HepG2 (cell line): Measurements from ENCODE around the gene CLDN20. TPM values are rescaled to one million over a fixed set of nuclear protein-coding genes. Genes with fewer than 3 reads are reported as not detected.

Experiments used
- ATAC-seq: fragments of 200-7000 bp; cut with Tn5 transposase; 3 replicates; pipeline ENCODE4 v1.9.1; 2020; ENCODE audit warnings: mild to moderate bottlenecking, moderate library complexity
- BruUV-seq: library from RNA; stranded (reverse); fragments of 400-500 nt; replicated peaks from 2 replicates; lab custom pipeline; 2021; lab: Mats Ljungman, UMichigan
- CTCF ChIA-PET: fragments of 300-600 bp; formaldehyde crosslinking; extraction: SDS; loops from one replicate; lab custom pipeline; 2021; ENCODE audit warnings: low total read pairs, inconsistent platforms, low intra/inter-chr PET ratio; lab: Yijun Ruan, JAX
- POLR2A ChIA-PET: fragments of 350-600 bp; sonication (Branson Sonifier 250); formaldehyde crosslinking; loops from one replicate; lab custom pipeline; 2020; ENCODE audit warnings: antibody characterized with exemption, inconsistent platforms; lab: Yijun Ruan, JAX
- DNase-seq: peaks from one replicate; pipeline ENCODE4 v3.0.0-alpha.2; 2015; ENCODE audit warnings: low spot score
- FAIRE-seq: peaks from 3 replicates; lab custom pipeline; 2011; peaks lifted over from hg19 to GRCh38; lab: Jason Lieb, UNC
- H2AFZ ChIP-seq: one replicate; pipeline ENCODE4 v1.6.1; 2011; ENCODE audit warnings: low read length, inconsistent platforms
- H3K27ac ChIP-seq: fragments of 300-600 bp; 3 replicates; pipeline ENCODE4 v1.8.0; 2011; ENCODE audit warnings: mixed run types, mild to moderate bottlenecking, mixed read lengths, low read length, inconsistent platforms; ENCODE audit not compliant: insufficient read depth; ENCODE audit errors: extremely low read length
- H3K27me3 ChIP-seq, 2 experiments: fragments of 200-600 bp in 1 of 2; 2 replicates in 1 of 2; 3 replicates in 1 of 2; pipeline versions ENCODE4 v1.6.0 to v1.8.0; 2011; ENCODE audit warnings: low read length in 2 of 2, mild to moderate bottlenecking in 2 of 2, moderate library complexity in 2 of 2, inconsistent platforms in 1 of 2; ENCODE audit not compliant: insufficient read depth in 2 of 2, control insufficient read depth in 1 of 2
- H3K36me3 ChIP-seq, 2 experiments: fragments of 200-600 bp in 1 of 2; replicated peaks in 1 of 2; 2 replicates in 1 of 2; 3 replicates in 1 of 2; pipeline versions ENCODE4 v1.5.1 to v1.8.0; 2011; ENCODE audit warnings: low read length in 2 of 2, inconsistent platforms in 1 of 2; ENCODE audit not compliant: insufficient read depth in 2 of 2, control insufficient read depth in 1 of 2
- H3K4me1 ChIP-seq: 2 replicates; pipeline ENCODE4 v1.5.1; 2012; ENCODE audit warnings: low read length, inconsistent platforms; ENCODE audit not compliant: insufficient read depth
- H3K4me2 ChIP-seq: 2 replicates; pipeline ENCODE4 v1.6.0; 2011; ENCODE audit warnings: low read depth, low read length, inconsistent platforms
- H3K4me3 ChIP-seq, 3 experiments: fragments of 200-600 bp in 1 of 3; sonication (generic), shearing (Covaris generic) in 1 of 3; replicated peaks in 1 of 3; 2 replicates each; pipeline ENCODE4 v1.5.1; 2011 to 2016; ENCODE audit warnings: low read length in 3 of 3, inconsistent platforms in 2 of 3, low read depth in 2 of 3, mild to moderate bottlenecking in 2 of 3, control low read depth in 1 of 3, mixed read lengths in 1 of 3; ENCODE audit not compliant: insufficient read depth in 1 of 3
- H3K79me2 ChIP-seq: one replicate; pipeline ENCODE4 v1.6.1; 2011; ENCODE audit warnings: low read length, inconsistent platforms; ENCODE audit not compliant: insufficient read depth
- H3K9ac ChIP-seq: 2 replicates; pipeline ENCODE4 v1.6.0; 2011; ENCODE audit warnings: mild to moderate bottlenecking, low read depth, low read length, inconsistent platforms; ENCODE audit not compliant: insufficient read depth
- H3K9me3 ChIP-seq: 2 replicates; pipeline ENCODE4 v1.5.1; 2012; ENCODE audit warnings: mild to moderate bottlenecking, low read length
- H4K20me1 ChIP-seq: 2 replicates; pipeline ENCODE4 v1.6.0; 2011; ENCODE audit warnings: inconsistent platforms, mild to moderate bottlenecking, low read length, moderate library complexity; ENCODE audit not compliant: insufficient read depth
- KLF13 ChIP-seq: sonication (generic); formaldehyde crosslinking; IDR thresholded peaks from 2 replicates; pipeline ENCODE4 v1.4.0; 2020; ENCODE audit warnings: mild to moderate bottlenecking, missing genetic modification reagents
- POLR2G ChIP-seq: fragments of 200-400 bp; formaldehyde crosslinking; IDR thresholded peaks from 2 replicates; pipeline ENCODE4 v1.6.1; 2018; ENCODE audit warnings: mild to moderate bottlenecking, low read depth, low read length, moderate library complexity
- TBL1XR1 ChIP-seq: fragments of 150-350 bp; IDR thresholded peaks from 2 replicates; pipeline ENCODE4 v1.6.1; 2014; ENCODE audit warnings: borderline replicate concordance, low read length; ENCODE audit not compliant: partially characterized antibody
- THAP11 ChIP-seq: IDR thresholded peaks from 2 replicates; pipeline ENCODE4 v1.6.1; 2016; ENCODE audit warnings: missing biosample characterization, missing genetic modification reagents
- ZNF597 ChIP-seq: sonication (generic); formaldehyde crosslinking; IDR thresholded peaks from 2 replicates; pipeline ENCODE4 v1.5.0; 2020; ENCODE audit warnings: missing genetic modification reagents
- WGBS: methylation state at CpG from one replicate; pipeline ENCODE4 v1.1.6; 2017; ENCODE audit warnings: low lambda C conversion rate; 5-methylcytosine and 5-hydroxymethylcytosine counted together
- in situ Hi-C: cut with HindIII; loops from 2 replicates; pipeline ENCODE4 v1.10.0; 2017; ENCODE audit warnings: low pct_unique_long_range_greater_than_20kb; ENCODE audit not compliant: extremely low pct_ligation_motif_present
- intact Hi-C: fragments of 100-400 bp; cut with micrococcal nuclease; formaldehyde crosslinking; loops from one replicate; pipeline ENCODE4 v1.10.0; 2022; ENCODE audit not compliant: unreplicated experiment
- polyA plus RNA-seq, 8 experiments: library from polyadenylated mRNA; depleted of rRNA in 3 of 8; stranded (reverse) in 7 of 8; unstranded in 1 of 8; fragments of >200 nt; fragmentation: Illumina TruSeq in 4 of 8; extraction: Trizol in 4 of 8; gene quantifications; 2 replicates each; pipeline versions ENCODE4 v1.2.1 to v1.2.3, GENCODE V29; 2011 to 2016; ENCODE audit warnings: low read depth in 4 of 8, missing spikeins in 1 of 8, mixed read lengths in 1 of 8; ENCODE audit not compliant: insufficient read depth in 1 of 8
- total RNA-seq, 5 experiments: library from RNA; depleted of rRNA; stranded (reverse); fragments of >200 nt; fragmentation: Illumina TruSeq; extraction: Trizol; gene quantifications; 2 replicates each; pipeline ENCODE4 v1.2.3, GENCODE V29; 2016; ENCODE audit warnings: low read depth in 1 of 5

Gene CLDN20
- total and polyA plus RNA-seq, 2 of the 13 experiments (the other 11 are each of a cell fraction or from before 2014, with no cell fraction given), result not detected

- intact Hi-C loops, result no loop called here
- no peak overlapping the region for H2AFZ ChIP-seq
- no peaks in the 10 kb centered on the region for H3K27me3 ChIP-seq
- 97% methylated on average over 5 of the region's 5 CpGs for WGBS
- no peak overlapping the region for H3K27ac ChIP-seq
- H3K4me2 ChIP-seq, result no peak overlapping the region
- ATAC-seq, result no peak
- H3K9ac ChIP-seq, result no peak overlapping the region
- no peaks in the 10 kb centered on the region for H4K20me1 ChIP-seq
- in situ Hi-C loops, result no loop called here
- no peak for FAIRE-seq
- peaks cover 39 to 90% of the 10 kb centered on the region in 2 experiments for H3K36me3 ChIP-seq
- POLR2A ChIA-PET, result no interaction called here
- no peak for DNase-seq
- no peaks in the 10 kb centered on the region for H3K9me3 ChIP-seq
- no peak overlapping the region for H3K4me3 ChIP-seq
- TF ChIP-seq POLR2G (0 out of 2 replicates have a peak, but pooled peaks have one; percentile 27), TBL1XR1 (no peak)
- CTCF ChIA-PET, result no interaction called here
- H3K4me1 ChIP-seq, result no peaks in the 10 kb centered on the region
- peaks cover 5% of the 10 kb centered on the region for H3K79me2 ChIP-seq
- BruUV-seq, result no TSS peak
Measured at GRCh38 chr6:155278319-155279049, 14.7 kb downstream of the CLDN20 start.

DNA sequence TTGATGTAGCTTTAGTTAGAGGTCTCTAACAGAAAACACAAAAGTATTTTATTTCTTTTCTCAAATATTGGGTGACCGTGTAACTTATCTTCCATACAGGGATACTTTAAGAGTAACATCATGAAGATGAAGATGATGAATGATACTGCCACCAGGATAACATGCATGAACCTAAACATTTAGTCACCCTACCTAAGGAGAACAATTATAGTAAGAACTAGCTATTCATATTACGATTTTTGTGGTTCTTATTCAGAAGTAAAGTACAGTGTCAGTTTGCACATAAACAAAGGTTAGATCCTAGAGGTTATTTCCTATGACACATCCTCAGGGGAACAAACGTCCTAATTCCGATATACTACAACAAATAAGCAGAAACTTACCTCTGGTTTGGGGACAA lies 21.0 kb downstream of the CLDN20 start:
- DNase-seq (no peak), FAIRE-seq (no peak), ATAC-seq (no peak)
- WGBS, result 99% methylated on average over 4 of the region's 4 CpGs
- no peak overlapping the region for H3K4me3 ChIP-seq
- intact Hi-C loops (no loop called here), in situ Hi-C loops (no loop called here)
- H3K9ac ChIP-seq, result no peak overlapping the region
- H3K27ac ChIP-seq, result no peak overlapping the region
- no peaks in the 10 kb centered on the region for H3K9me3 ChIP-seq
- BruUV-seq, result no TSS peak
- no peaks in the 10 kb centered on the region for H3K27me3 ChIP-seq
- no peak overlapping the region for H3K4me2 ChIP-seq
- peaks cover 27 to 82% of the 10 kb centered on the region in 2 experiments for H3K36me3 ChIP-seq
- POLR2A ChIA-PET, result no interaction called here
- TF ChIP-seq THAP11 (CRISPR knock-in tag), result no peak
- TF ChIP-seq ZNF597 (CRISPR knock-in tag), result no peak
- no peak for TF ChIP-seq KLF13 (CRISPR knock-in tag)
- CTCF ChIA-PET, result no interaction called here
- no peak overlapping the region for H2AFZ ChIP-seq
- no peaks in the 10 kb centered on the region for H3K4me1 ChIP-seq
- peaks cover 4% of the 10 kb centered on the region; the same call in 1 of the 2 replicates for H4K20me1 ChIP-seq
- H3K79me2 ChIP-seq, result peaks cover 20% of the 10 kb centered on the region
